CD4-positive, CD25-positive, alpha-beta regulatory T cell (primary cell): Measurements from ENCODE around the gene USE1. TPM values are rescaled to one million over a fixed set of nuclear protein-coding genes. Genes with fewer than 3 reads are reported as not detected.

Experiments used
- ATAC-seq, 2 donors: fragments of 150-1000 bp; cut with Tn5 transposase; one replicate each; pipeline ENCODE4 v1.10.0; 2021; ENCODE audit warnings: low read depth in 2 of 2, moderate number of reproducible peaks in 2 of 2, moderate library complexity in 1 of 2
- DNase-seq, 3 donors: peaks; one replicate each; pipeline versions ENCODE4 v3.0.0 to v3.0.0-alpha.2; 2012 to 2022; ENCODE audit warnings: mixed read lengths in 1 of 3
- H3K27ac ChIP-seq: one replicate; pipeline ENCODE4 v1.7.0; 2013; ENCODE audit warnings: mild to moderate bottlenecking, low read length; ENCODE audit not compliant: insufficient read depth, poor library complexity, severe bottlenecking
- H3K27me3 ChIP-seq: one replicate; pipeline ENCODE4 v1.7.0; 2013; ENCODE audit warnings: low read length; ENCODE audit not compliant: control insufficient read depth, insufficient read depth
- H3K36me3 ChIP-seq: one replicate; pipeline ENCODE4 v1.7.0; 2013; ENCODE audit warnings: mild to moderate bottlenecking, low read length, moderate library complexity; ENCODE audit not compliant: control insufficient read depth, insufficient read depth
- H3K4me1 ChIP-seq: 2 replicates; pipeline ENCODE4 v1.7.0; 2013; ENCODE audit warnings: mild to moderate bottlenecking, low read length; ENCODE audit not compliant: insufficient read depth, control insufficient read depth, poor library complexity, severe bottlenecking
- H3K4me3 ChIP-seq: one replicate; pipeline ENCODE4 v1.7.0; 2013; ENCODE audit warnings: low read depth, mild to moderate bottlenecking, low read length, moderate library complexity
- H3K9me3 ChIP-seq, 2 experiments: 1 replicate in 1 of 2; 2 replicates in 1 of 2; pipeline ENCODE4 v1.7.0; 2013; ENCODE audit warnings: low read length in 2 of 2, mild to moderate bottlenecking in 1 of 2, moderate library complexity in 1 of 2; ENCODE audit not compliant: control insufficient read depth in 2 of 2
- H3K27ac Mint-ChIP-seq, 3 donors: one replicate each; pipeline ENCODE4 v1.8.0; 2020 to 2022; ENCODE audit warnings: mild to moderate bottlenecking in 3 of 3, mixed read lengths in 3 of 3, moderate library complexity in 2 of 3
- H3K27me3 Mint-ChIP-seq: one replicate; pipeline ENCODE4 v1.8.0; 2022; ENCODE audit warnings: mild to moderate bottlenecking, mixed read lengths
- H3K36me3 Mint-ChIP-seq: one replicate; pipeline ENCODE4 v1.8.0; 2020; ENCODE audit warnings: mixed read lengths
- H3K4me1 Mint-ChIP-seq, 4 donors: one replicate each; pipeline ENCODE4 v1.8.0; 2020 to 2022; ENCODE audit warnings: mixed read lengths in 4 of 4, mild to moderate bottlenecking in 1 of 4
- H3K4me3 Mint-ChIP-seq, 4 donors: one replicate each; pipeline ENCODE4 v1.8.0; 2020 to 2022; ENCODE audit warnings: mild to moderate bottlenecking in 4 of 4, mixed read lengths in 4 of 4, moderate library complexity in 3 of 4
- H3K9me3 Mint-ChIP-seq, 7 donors: one replicate each; pipeline ENCODE4 v1.8.0; 2020 to 2022; ENCODE audit warnings: mixed read lengths in 7 of 7, mild to moderate bottlenecking in 3 of 7, moderate library complexity in 2 of 7
- polyA plus RNA-seq, 4 donors: library from polyadenylated mRNA; unstranded; fragments of 300-500 nt; fragmentation: Illumina TruSeq; gene quantifications; one replicate each; pipeline ENCODE4 v1.2.3, GENCODE V29; 2021
- total RNA-seq: library from RNA; stranded (reverse); gene quantifications from one replicate; pipeline ENCODE4 v1.2.3, GENCODE V29; 2022

Gene USE1
- total and polyA plus RNA-seq, 5 donors from 2014 or later = 27.1 to 53.7 (median 47.6) TPM

DNA sequence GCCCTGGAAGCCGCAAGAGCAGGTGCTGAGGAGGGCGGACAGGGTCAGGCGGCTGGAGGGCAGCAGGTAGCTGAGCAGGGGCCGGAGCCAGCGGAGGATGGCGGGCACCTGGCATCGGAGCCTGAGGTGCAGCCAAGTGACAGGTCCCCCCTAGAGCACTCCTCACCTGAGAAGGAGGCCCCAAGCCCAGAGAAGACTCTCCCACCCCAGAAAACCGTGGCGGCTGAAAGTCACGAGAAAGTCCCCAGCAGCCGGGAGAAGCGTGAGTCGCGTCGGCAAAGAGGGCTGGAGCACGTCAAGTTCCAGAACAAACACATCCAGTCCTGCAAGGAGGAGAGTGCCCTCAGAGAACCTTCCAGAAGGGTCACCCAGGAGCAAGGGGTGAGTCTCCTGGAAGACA is 20.5 kb upstream of the USE1 start:
- H3K4me3 ChIP-seq = no peak overlapping the region
- no peak for ATAC-seq
- H3K36me3 Mint-ChIP-seq = peaks cover 36% of the 10 kb centered on the region
- H3K9me3 ChIP-seq = no peaks in the 10 kb centered on the region
- no peaks in the 10 kb centered on the region for H3K9me3 Mint-ChIP-seq
- no peak overlapping the region for H3K27ac ChIP-seq
- peaks cover 0 to 2% (median 1%) of the 10 kb centered on the region in 4 donors for H3K4me1 Mint-ChIP-seq
- H3K36me3 ChIP-seq = peaks cover 70% of the 10 kb centered on the region
- no peak overlapping the region for H3K4me3 Mint-ChIP-seq
- H3K27me3 Mint-ChIP-seq = no peaks in the 10 kb centered on the region
- no peaks in the 10 kb centered on the region for H3K27me3 ChIP-seq
- no peaks in the 10 kb centered on the region for H3K4me1 ChIP-seq
- DNase-seq = no peak
- H3K27ac Mint-ChIP-seq = no peak overlapping the region

DNA sequence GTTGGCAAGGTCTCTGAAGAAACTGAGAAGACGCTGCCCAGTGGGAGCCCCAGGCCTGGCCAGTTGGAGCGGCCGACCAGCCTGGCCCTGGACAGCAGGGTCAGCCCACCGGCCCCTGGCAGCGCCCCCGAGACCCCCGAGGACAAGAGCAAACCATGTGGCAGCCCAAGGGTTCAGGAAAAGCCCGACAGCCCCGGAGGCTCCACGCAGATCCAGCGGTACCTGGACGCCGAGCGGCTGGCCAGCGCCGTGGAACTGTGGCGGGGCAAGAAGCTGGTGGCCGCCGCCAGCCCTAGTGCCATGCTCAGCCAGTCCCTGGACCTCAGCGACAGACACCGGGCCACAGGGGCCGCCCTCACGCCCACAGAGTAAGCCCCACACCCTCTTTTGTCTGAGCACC is 20.1 kb upstream of the USE1 start:
- no peaks in the 10 kb centered on the region for H3K27me3 ChIP-seq
- H3K27me3 Mint-ChIP-seq = no peaks in the 10 kb centered on the region
- no peaks in the 10 kb centered on the region for H3K9me3 ChIP-seq
- peaks cover 71% of the 10 kb centered on the region for H3K36me3 ChIP-seq
- H3K4me1 Mint-ChIP-seq = peaks cover 0 to 2% (median 1%) of the 10 kb centered on the region in 4 donors
- H3K27ac Mint-ChIP-seq = no peak overlapping the region
- no peak overlapping the region for H3K4me3 ChIP-seq
- H3K4me3 Mint-ChIP-seq = no peak overlapping the region
- no peak for ATAC-seq
- no peaks in the 10 kb centered on the region for H3K9me3 Mint-ChIP-seq
- H3K36me3 Mint-ChIP-seq = peaks cover 38% of the 10 kb centered on the region
- no peaks in the 10 kb centered on the region for H3K4me1 ChIP-seq
- H3K27ac ChIP-seq = no peak overlapping the region
- DNase-seq = no peak

DNA sequence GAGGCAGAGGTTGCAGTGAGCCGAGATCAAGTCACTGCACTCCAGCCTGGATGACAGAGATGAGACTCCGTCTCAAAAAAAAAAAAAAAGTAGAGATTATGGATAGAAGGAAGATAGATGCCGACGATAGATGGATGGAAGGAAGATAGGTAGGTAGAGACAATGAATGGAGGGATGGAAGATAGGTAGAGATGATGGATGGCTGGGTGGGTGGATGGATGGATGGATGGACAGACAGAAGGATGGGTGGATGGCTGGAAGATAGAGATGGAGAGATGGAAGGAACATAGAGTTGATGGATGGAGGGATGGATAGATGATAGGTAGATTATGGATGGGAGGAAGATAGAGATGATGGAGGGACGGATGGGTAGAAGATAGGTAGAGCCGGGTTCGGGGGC is 18.5 kb upstream of the USE1 start:
- Mint-ChIP-seq H3K27ac (no peak overlapping the region), H3K4me1 (peaks cover 0 to 2% (median 1%) of the 10 kb centered on the region in 4 donors), H3K4me3 (no peak overlapping the region), H3K27me3 (no peaks in the 10 kb centered on the region), H3K9me3 (no peaks in the 10 kb centered on the region), H3K36me3 (peaks cover 36% of the 10 kb centered on the region)
- DNase-seq (no peak), ATAC-seq (no peak)
- Histone ChIP-seq H3K9me3 (no peaks in the 10 kb centered on the region), H3K4me1 (no peaks in the 10 kb centered on the region), H3K36me3 (peaks cover 72% of the 10 kb centered on the region), H3K27me3 (no peaks in the 10 kb centered on the region), H3K4me3 (no peak overlapping the region), H3K27ac (no peak overlapping the region)

DNA sequence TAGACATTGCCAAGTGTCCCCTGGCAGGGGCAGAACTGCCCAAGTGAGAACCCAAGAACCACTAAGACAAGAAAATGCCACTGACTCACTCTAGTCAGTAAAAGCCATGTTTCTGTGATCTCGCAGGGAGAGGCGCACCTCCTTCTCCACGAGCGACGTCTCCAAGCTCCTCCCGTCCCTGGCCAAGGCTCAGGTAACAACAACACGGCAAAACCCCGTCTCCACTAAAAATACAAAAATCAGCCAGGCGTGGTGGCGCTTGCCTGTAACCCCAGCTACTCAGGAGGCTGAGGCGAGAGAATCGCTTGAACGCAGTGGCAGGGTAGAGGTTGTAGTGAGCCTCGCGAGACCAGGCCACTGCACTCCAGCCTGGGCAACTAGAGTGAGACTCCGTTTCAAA is 17.5 kb upstream of the USE1 start:
- Mint-ChIP-seq H3K36me3 (peaks cover 46% of the 10 kb centered on the region), H3K4me1 (peaks cover 0 to 4% (median 1%) of the 10 kb centered on the region in 4 donors), H3K27me3 (no peaks in the 10 kb centered on the region), H3K27ac (peak overlapping the region in 1 of 3 donors; percentile 70), H3K4me3 (no peak overlapping the region), H3K9me3 (no peaks in the 10 kb centered on the region)
- no peak for ATAC-seq
- no peak for DNase-seq
- no peaks in the 10 kb centered on the region for H3K27me3 ChIP-seq
- H3K9me3 ChIP-seq = no peaks in the 10 kb centered on the region
- no peak overlapping the region for H3K4me3 ChIP-seq
- H3K36me3 ChIP-seq = peaks cover 77% of the 10 kb centered on the region
- H3K27ac ChIP-seq = no peak overlapping the region
- H3K4me1 ChIP-seq = no peaks in the 10 kb centered on the region

DNA sequence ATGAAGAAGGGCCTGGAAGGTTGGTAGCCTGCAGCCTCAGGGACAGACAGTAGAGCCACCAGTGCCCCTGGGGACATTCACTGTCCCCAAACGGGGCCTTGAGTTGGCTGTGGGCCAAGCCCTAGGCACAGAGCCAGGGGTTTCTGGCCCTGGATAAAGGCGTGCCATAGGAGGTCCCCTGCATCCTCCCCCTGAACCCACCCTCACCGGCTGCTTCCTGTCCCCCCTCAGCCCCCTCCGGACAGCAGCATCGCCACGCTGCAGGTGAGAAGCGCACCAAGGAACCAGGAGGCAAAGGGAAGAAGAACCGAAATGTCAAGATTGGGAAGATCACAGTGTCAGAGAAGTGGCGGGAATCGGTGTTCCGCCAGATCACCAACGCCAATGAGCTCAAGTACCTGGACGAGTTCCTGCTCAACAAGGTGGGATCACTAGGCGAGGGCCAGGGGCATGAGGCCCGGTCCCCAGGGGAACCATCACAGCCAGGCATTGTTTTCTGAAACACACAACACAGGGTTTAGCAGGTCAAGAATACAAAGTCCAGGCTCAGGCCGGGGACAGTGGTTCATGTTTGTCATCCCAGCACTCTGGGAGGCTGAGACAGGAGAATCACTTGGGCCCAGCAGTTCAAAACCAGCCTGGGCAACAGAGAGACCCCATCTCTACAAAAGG is 14.6 kb upstream of the USE1 start:
- no peaks in the 10 kb centered on the region for H3K4me1 ChIP-seq
- DNase-seq (no peak), ATAC-seq (no peak)
- H3K4me1 Mint-ChIP-seq = peaks cover 0 to 4% (median 2%) of the 10 kb centered on the region in 4 donors
- H3K4me3 Mint-ChIP-seq = no peak overlapping the region
- H3K4me3 ChIP-seq = no peak overlapping the region
- no peak overlapping the region for H3K27ac ChIP-seq
- no peaks in the 10 kb centered on the region for H3K27me3 ChIP-seq
- H3K36me3 Mint-ChIP-seq = peaks cover 56% of the 10 kb centered on the region
- no peaks in the 10 kb centered on the region for H3K9me3 Mint-ChIP-seq
- no peaks in the 10 kb centered on the region for H3K9me3 ChIP-seq
- no peaks in the 10 kb centered on the region for H3K27me3 Mint-ChIP-seq
- peaks cover 62% of the 10 kb centered on the region for H3K36me3 ChIP-seq
- peak overlapping the region in 1 of 3 donors; percentile 60 for H3K27ac Mint-ChIP-seq

DNA sequence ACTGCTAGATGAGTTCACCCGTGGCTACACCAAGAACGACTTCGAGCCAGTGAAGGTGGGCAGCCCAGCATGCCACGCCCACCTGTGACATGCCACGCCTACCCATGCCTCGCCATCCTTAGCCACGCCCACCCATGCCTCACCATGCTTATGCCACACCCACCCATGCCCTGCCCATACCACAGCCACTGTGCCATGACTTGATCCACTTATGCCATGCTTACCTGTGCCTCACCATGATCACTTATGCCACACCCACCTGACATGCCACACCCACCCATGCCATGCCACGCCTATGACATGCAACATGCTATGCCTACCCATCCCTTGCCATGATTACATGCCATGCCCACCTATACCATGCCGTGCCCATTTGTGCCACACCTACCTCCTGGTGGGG is 12.9 kb upstream of the USE1 start:
- Histone ChIP-seq H3K36me3 (peaks cover 61% of the 10 kb centered on the region), H3K27me3 (no peaks in the 10 kb centered on the region), H3K27ac (no peak overlapping the region), H3K9me3 (no peaks in the 10 kb centered on the region), H3K4me3 (no peak overlapping the region), H3K4me1 (no peaks in the 10 kb centered on the region)
- no peak overlapping the region for H3K4me3 Mint-ChIP-seq
- peak in 1 of 3 donors; percentile 34 for DNase-seq
- no peaks in the 10 kb centered on the region for H3K9me3 Mint-ChIP-seq
- peaks cover 0 to 2% (median under 1%) of the 10 kb centered on the region in 4 donors for H3K4me1 Mint-ChIP-seq
- peak overlapping the region in 1 of 3 donors; percentile 46 for H3K27ac Mint-ChIP-seq
- no peaks in the 10 kb centered on the region for H3K27me3 Mint-ChIP-seq
- H3K36me3 Mint-ChIP-seq = peaks cover 45% of the 10 kb centered on the region
- peak in 1 of 2 donors; percentile 12 for ATAC-seq

DNA sequence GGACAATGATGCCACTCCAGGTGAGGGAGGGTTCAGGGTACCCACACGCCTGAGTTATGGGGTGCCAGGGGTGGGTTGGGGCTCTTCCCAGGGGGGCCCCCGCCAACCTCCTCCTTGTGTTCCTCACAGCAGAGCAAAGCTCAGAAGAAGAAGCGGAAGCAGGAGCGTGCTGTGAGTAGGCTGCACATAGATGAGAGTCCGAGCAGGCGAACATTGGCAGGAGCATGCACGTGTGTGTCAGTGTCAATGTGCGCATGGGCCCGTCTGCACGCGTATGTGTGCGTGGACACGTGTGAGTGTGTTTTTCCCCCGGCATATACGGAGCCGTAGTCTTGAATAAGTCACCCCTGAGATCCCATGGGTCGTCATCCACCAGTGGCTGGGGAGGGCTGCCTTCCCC is 12.4 kb upstream of the USE1 start:
- H3K36me3 Mint-ChIP-seq = peaks cover 42% of the 10 kb centered on the region
- H3K27me3 Mint-ChIP-seq = no peaks in the 10 kb centered on the region
- Histone ChIP-seq H3K27ac (no peak overlapping the region), H3K36me3 (peaks cover 57% of the 10 kb centered on the region), H3K4me1 (no peaks in the 10 kb centered on the region), H3K27me3 (no peaks in the 10 kb centered on the region), H3K9me3 (no peaks in the 10 kb centered on the region), H3K4me3 (no peak overlapping the region)
- H3K9me3 Mint-ChIP-seq = no peaks in the 10 kb centered on the region
- no peak overlapping the region for H3K4me3 Mint-ChIP-seq
- peaks cover 0 to 2% (median under 1%) of the 10 kb centered on the region in 4 donors for H3K4me1 Mint-ChIP-seq
- no peak overlapping the region for H3K27ac Mint-ChIP-seq
- no peak for ATAC-seq
- no peak for DNase-seq
